ENCODE data around the gene CEP170.
"Not testable (repeated sequence)": the region's sequence is repeated elsewhere in the genome, so short reads cannot be mapped to it uniquely, and the experiment has no call there.

DNA sequence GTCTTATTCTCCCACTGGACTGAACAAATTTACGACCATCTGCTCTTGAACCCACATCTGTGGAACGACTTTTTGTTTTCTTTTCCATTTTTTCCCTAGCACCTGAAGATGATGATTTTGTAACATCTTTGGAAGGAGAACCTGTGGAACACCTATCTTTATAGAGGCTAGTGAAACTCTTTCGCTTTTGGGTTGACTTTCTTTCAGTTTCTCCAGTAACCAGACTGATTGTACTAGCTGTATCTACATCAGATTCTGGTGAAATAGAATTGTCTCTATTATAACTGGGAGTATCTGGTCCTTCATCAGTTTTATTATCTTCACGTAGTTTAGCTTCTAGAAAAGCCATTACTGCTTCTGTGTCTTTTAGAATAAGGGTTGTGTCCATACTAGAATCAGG, 90.2 kb downstream of the CEP170 start:
- TF ChIP-seq, protein P1, sequence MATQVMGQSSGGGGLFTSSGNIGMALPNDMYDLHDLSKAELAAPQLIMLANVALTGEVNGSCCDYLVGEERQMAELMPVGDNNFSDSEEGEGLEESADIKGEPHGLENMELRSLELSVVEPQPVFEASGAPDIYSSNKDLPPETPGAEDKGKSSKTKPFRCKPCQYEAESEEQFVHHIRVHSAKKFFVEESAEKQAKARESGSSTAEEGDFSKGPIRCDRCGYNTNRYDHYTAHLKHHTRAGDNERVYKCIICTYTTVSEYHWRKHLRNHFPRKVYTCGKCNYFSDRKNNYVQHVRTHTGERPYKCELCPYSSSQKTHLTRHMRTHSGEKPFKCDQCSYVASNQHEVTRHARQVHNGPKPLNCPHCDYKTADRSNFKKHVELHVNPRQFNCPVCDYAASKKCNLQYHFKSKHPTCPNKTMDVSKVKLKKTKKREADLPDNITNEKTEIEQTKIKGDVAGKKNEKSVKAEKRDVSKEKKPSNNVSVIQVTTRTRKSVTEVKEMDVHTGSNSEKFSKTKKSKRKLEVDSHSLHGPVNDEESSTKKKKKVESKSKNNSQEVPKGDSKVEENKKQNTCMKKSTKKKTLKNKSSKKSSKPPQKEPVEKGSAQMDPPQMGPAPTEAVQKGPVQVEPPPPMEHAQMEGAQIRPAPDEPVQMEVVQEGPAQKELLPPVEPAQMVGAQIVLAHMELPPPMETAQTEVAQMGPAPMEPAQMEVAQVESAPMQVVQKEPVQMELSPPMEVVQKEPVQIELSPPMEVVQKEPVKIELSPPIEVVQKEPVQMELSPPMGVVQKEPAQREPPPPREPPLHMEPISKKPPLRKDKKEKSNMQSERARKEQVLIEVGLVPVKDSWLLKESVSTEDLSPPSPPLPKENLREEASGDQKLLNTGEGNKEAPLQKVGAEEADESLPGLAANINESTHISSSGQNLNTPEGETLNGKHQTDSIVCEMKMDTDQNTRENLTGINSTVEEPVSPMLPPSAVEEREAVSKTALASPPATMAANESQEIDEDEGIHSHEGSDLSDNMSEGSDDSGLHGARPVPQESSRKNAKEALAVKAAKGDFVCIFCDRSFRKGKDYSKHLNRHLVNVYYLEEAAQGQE (IDR thresholded peaks at IDR 0.05; ENCODE audit: unreplicated experiment), result not testable (repeated sequence)
- TF ChIP-seq NANOG (IDR thresholded peaks at IDR 0.05; ENCODE audit: borderline replicate concordance); CTCF (conservative IDR thresholded peaks at IDR 0.05; ENCODE audit: low read depth in 2 of 2); EZH2 (IDR thresholded peaks at IDR 0.05; ENCODE audit: low read depth, unreplicated experiment); POLR2AphosphoS5 (IDR thresholded peaks at IDR 0.05; ENCODE audit: low read depth); JUNB (IDR thresholded peaks at IDR 0.05; ENCODE audit: unreplicated experiment); EZH2phosphoT487 (IDR thresholded peaks at IDR 0.05; ENCODE audit: unreplicated experiment); CREB1 (CRISPR knock-in tag; IDR thresholded peaks at IDR 0.05; ENCODE audit: low read depth); ZNF114 (CRISPR knock-in tag; IDR thresholded peaks at IDR 0.05); ZNF462 (CRISPR knock-in tag; IDR thresholded peaks at IDR 0.05); STAT1 (IDR thresholded peaks at IDR 0.05; ENCODE audit: unreplicated experiment): not testable (repeated sequence)
- TF ChIP-seq, protein P2, sequence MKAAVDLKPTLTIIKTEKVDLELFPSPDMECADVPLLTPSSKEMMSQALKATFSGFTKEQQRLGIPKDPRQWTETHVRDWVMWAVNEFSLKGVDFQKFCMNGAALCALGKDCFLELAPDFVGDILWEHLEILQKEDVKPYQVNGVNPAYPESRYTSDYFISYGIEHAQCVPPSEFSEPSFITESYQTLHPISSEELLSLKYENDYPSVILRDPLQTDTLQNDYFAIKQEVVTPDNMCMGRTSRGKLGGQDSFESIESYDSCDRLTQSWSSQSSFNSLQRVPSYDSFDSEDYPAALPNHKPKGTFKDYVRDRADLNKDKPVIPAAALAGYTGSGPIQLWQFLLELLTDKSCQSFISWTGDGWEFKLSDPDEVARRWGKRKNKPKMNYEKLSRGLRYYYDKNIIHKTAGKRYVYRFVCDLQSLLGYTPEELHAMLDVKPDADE (IDR thresholded peaks at IDR 0.05), result not testable (repeated sequence)

Measured in GM23338 (cell line).